Activated naive CD8-positive, alpha-beta T cell (primary cell): ENCODE results near the gene CASQ2.

Experiments
- H3K27ac Mint-ChIP-seq: one replicate; pipeline ENCODE4 v1.8.0; 2021; ENCODE audit warnings: mixed read lengths
- H3K27me3 Mint-ChIP-seq: one replicate; pipeline ENCODE4 v1.8.0; 2021; ENCODE audit warnings: mixed read lengths
- H3K36me3 Mint-ChIP-seq: one replicate; pipeline ENCODE4 v1.8.0; 2021; ENCODE audit warnings: mixed read lengths
- H3K4me1 Mint-ChIP-seq: one replicate; pipeline ENCODE4 v1.8.0; 2021; ENCODE audit warnings: low read depth, mixed read lengths
- H3K4me3 Mint-ChIP-seq: one replicate; pipeline ENCODE4 v1.8.0; 2021; ENCODE audit warnings: mild to moderate bottlenecking, mixed read lengths
- H3K9me3 Mint-ChIP-seq: one replicate; pipeline ENCODE4 v1.8.0; 2021; ENCODE audit warnings: low read depth, mixed read lengths

Gene CASQ2

GRCh38 chr1:115762779-115763178 is 5.7 kb downstream of the CASQ2 start:
- Mint-ChIP-seq H3K27ac (no peak overlapping the region), H3K27me3 (peaks cover 2% of the 10 kb centered on the region), H3K9me3 (peaks cover 13% of the 10 kb centered on the region), H3K4me3 (no peak overlapping the region), H3K36me3 (peaks cover 2% of the 10 kb centered on the region), H3K4me1 (no peaks in the 10 kb centered on the region)

- no peak overlapping the region for H3K27ac Mint-ChIP-seq
- H3K9me3 Mint-ChIP-seq = peaks cover 13% of the 10 kb centered on the region
- H3K4me1 Mint-ChIP-seq = no peaks in the 10 kb centered on the region
- H3K36me3 Mint-ChIP-seq = peaks cover 2% of the 10 kb centered on the region
- H3K27me3 Mint-ChIP-seq = no peaks in the 10 kb centered on the region
- H3K4me3 Mint-ChIP-seq = no peak overlapping the region
These were observed 6.8 kb downstream of the CASQ2 start for GRCh38 chr1:115761601-115762302.

GRCh38 chr1:115757856-115758255 is 10.7 kb downstream of the CASQ2 start:
- H3K27me3 Mint-ChIP-seq = peaks cover under 1% of the 10 kb centered on the region
- no peaks in the 10 kb centered on the region for H3K4me1 Mint-ChIP-seq
- H3K4me3 Mint-ChIP-seq = no peak overlapping the region
- peaks cover 2% of the 10 kb centered on the region for H3K36me3 Mint-ChIP-seq
- peaks cover 13% of the 10 kb centered on the region for H3K9me3 Mint-ChIP-seq
- H3K27ac Mint-ChIP-seq = no peak overlapping the region

- H3K27ac Mint-ChIP-seq = no peak overlapping the region
These were observed 11.2 kb downstream of the CASQ2 start for GRCh38 chr1:115757326-115757725.

GRCh38 chr1:115755456-115756370 is 12.8 kb downstream of the CASQ2 start:
- Mint-ChIP-seq H3K4me1 (no peaks in the 10 kb centered on the region), H3K9me3 (peaks cover 13% of the 10 kb centered on the region), H3K27ac (no peak overlapping the region), H3K36me3 (peaks cover 2% of the 10 kb centered on the region), H3K27me3 (peaks cover 9% of the 10 kb centered on the region), H3K4me3 (no peak overlapping the region)

More at GRCh38 chr1:115757326-115757725, 11.2 kb downstream of the CASQ2 start:
- Mint-ChIP-seq H3K4me3 (no peak overlapping the region), H3K4me1 (no peaks in the 10 kb centered on the region), H3K36me3 (peaks cover 2% of the 10 kb centered on the region), H3K27me3 (peaks cover 4% of the 10 kb centered on the region), H3K9me3 (peaks cover 13% of the 10 kb centered on the region)

GRCh38 chr1:115753830-115754229 is 14.7 kb downstream of the CASQ2 start:
- Mint-ChIP-seq H3K36me3 (no peaks in the 10 kb centered on the region), H3K4me1 (no peaks in the 10 kb centered on the region), H3K27ac (no peak overlapping the region), H3K9me3 (peaks cover 4% of the 10 kb centered on the region), H3K4me3 (no peak overlapping the region), H3K27me3 (peaks cover 9% of the 10 kb centered on the region)

GRCh38 chr1:115753361-115753760 is 15.2 kb downstream of the CASQ2 start:
- Mint-ChIP-seq H3K27ac (no peak overlapping the region), H3K9me3 (no peaks in the 10 kb centered on the region), H3K27me3 (peaks cover 9% of the 10 kb centered on the region), H3K4me1 (no peaks in the 10 kb centered on the region), H3K4me3 (no peak overlapping the region), H3K36me3 (no peaks in the 10 kb centered on the region)

- Mint-ChIP-seq H3K4me3 (no peak overlapping the region), H3K27ac (no peak overlapping the region), H3K4me1 (no peaks in the 10 kb centered on the region), H3K36me3 (no peaks in the 10 kb centered on the region), H3K27me3 (peaks cover 9% of the 10 kb centered on the region), H3K9me3 (no peaks in the 10 kb centered on the region)
These were observed 19.9 kb downstream of the CASQ2 start for GRCh38 chr1:115748401-115749150.

- H3K4me3 Mint-ChIP-seq = no peak overlapping the region
- H3K9me3 Mint-ChIP-seq = no peaks in the 10 kb centered on the region
- H3K36me3 Mint-ChIP-seq = no peaks in the 10 kb centered on the region
- no peaks in the 10 kb centered on the region for H3K4me1 Mint-ChIP-seq
- H3K27me3 Mint-ChIP-seq = peaks cover 2% of the 10 kb centered on the region
- no peak overlapping the region for H3K27ac Mint-ChIP-seq
These were observed 22.4 kb downstream of the CASQ2 start for GRCh38 chr1:115746021-115746690.

- H3K36me3 Mint-ChIP-seq = no peaks in the 10 kb centered on the region
- no peaks in the 10 kb centered on the region for H3K4me1 Mint-ChIP-seq
- peaks cover 2% of the 10 kb centered on the region for H3K27me3 Mint-ChIP-seq
- H3K9me3 Mint-ChIP-seq = no peaks in the 10 kb centered on the region
- no peak overlapping the region for H3K4me3 Mint-ChIP-seq
- no peak overlapping the region for H3K27ac Mint-ChIP-seq
These were observed 23.8 kb downstream of the CASQ2 start for GRCh38 chr1:115744646-115745275.

GRCh38 chr1:115740811-115741210 is 27.7 kb downstream of the CASQ2 start:
- Mint-ChIP-seq H3K27me3 (peaks cover 3% of the 10 kb centered on the region), H3K27ac (no peak overlapping the region), H3K9me3 (no peaks in the 10 kb centered on the region), H3K36me3 (no peaks in the 10 kb centered on the region), H3K4me3 (no peak overlapping the region), H3K4me1 (no peaks in the 10 kb centered on the region)

GRCh38 chr1:115732316-115732715 is 36.2 kb downstream of the CASQ2 start:
- H3K27me3 Mint-ChIP-seq = peaks cover 7% of the 10 kb centered on the region
- no peak overlapping the region for H3K4me3 Mint-ChIP-seq
- H3K4me1 Mint-ChIP-seq = no peaks in the 10 kb centered on the region
- H3K36me3 Mint-ChIP-seq = no peaks in the 10 kb centered on the region
- no peak overlapping the region for H3K27ac Mint-ChIP-seq
- H3K9me3 Mint-ChIP-seq = no peaks in the 10 kb centered on the region

GRCh38 chr1:115729756-115730155 is 38.8 kb downstream of the CASQ2 start:
- no peaks in the 10 kb centered on the region for H3K9me3 Mint-ChIP-seq
- no peak overlapping the region for H3K27ac Mint-ChIP-seq
- H3K36me3 Mint-ChIP-seq = no peaks in the 10 kb centered on the region
- no peak overlapping the region for H3K4me3 Mint-ChIP-seq
- peaks cover 7% of the 10 kb centered on the region for H3K27me3 Mint-ChIP-seq
- no peaks in the 10 kb centered on the region for H3K4me1 Mint-ChIP-seq

- H3K27me3 Mint-ChIP-seq = peaks cover 2% of the 10 kb centered on the region
- H3K36me3 Mint-ChIP-seq = no peaks in the 10 kb centered on the region
- no peaks in the 10 kb centered on the region for H3K4me1 Mint-ChIP-seq
- H3K4me3 Mint-ChIP-seq = no peak overlapping the region
- no peak overlapping the region for H3K27ac Mint-ChIP-seq
- no peaks in the 10 kb centered on the region for H3K9me3 Mint-ChIP-seq
These were observed 40.2 kb downstream of the CASQ2 start for GRCh38 chr1:115728341-115728740.
